ENCODE measurements around the gene PROZ.

Gene PROZ

GRCh38 chr13:113182046-113182445 lies 23.6 kb downstream of the PROZ start:
- no peak for DNase-seq

DNA sequence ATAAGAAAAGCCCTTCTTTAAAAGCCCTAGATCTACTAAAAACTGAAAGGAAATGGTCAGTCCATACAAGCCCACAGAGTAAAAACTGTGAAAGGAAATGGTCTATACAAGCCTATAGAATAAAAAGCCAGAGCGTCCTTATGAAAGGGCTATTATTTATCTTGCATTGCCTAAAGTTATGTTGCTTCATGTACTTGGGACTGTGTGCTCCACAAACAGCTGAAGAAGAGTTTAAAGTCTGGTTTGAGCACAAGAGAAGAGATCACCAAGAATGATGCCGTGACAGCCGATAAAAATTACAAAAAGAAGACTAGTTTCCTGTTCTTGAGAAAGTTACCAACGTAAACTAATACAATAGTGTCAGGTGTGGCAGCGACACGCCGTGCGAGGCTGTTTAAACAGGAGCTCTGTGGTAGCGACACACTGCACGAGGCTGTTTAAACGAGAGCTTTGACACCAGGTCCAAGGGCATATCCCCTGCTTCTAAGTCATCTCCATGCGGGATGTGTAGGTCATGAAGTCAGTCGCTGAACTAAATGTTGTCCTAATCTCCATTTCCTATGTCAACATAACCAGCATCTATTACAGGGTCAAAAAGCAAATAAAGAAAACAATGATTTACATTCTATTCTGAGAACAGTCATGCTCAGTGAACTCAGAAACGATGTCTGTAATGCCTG lies 25.1 kb downstream of the PROZ start:
- DNase-seq, result no peak

- no peak for DNase-seq
Measured at GRCh38 chr13:113184568-113185440, 26.4 kb downstream of the PROZ start.

DNA sequence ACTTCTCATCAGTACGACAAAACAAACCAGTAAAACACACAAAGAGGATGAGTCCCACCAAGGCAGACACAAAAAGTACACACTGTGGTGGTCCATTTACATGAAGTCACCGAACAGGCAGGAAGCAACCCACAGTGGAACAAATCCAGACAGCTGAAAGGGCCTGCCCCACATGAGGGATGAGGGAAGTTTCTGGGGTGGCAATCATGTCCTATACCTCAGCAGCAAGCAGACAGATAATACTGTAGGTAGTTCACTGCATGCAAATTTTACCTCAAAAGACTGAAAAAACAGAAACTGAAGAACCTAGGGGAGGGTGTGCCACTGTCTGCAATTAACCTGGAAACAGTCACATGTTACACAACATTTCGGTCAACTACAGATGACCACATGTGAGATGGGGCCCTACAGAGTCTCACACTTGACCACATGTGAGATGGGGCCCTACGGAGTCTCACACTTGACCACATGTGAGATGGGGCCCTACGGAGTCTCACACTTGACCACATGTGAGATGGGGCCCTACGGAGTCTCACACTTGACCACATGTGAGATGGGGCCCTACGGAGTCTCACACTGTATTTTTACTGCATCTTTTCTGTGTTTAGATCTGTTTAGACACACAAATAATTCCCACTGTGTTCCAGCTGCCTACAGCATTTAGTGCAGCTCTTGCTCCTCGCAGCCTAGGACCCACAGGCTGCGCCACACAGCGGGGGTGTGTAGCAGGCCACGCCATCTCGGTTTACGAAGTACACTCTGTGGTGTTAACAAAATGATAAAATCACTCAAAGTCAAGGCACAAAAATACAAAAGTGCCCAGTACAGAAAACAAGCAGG lies 27.8 kb downstream of the PROZ start:
- peak; percentile 31 for DNase-seq

DNA sequence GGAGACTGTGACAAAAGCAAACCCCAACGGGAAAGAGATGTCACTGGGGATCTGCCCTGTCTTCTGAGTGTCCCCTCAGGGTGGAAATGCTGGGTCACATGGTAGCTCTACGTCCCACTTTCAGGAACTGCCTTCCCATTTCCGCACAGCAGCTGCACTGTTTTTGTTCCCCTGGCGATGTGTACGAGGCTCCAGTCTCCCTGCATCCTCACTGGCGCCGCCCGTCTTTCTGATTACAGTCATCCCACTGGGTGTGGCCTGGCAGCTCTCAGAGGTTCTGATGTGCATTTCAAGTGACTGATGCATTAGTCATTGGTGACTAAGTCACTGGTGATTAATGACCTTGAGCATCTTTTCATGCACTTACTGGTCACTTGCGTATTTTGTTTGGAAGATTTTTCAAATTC lies 28.8 kb downstream of the PROZ start:
- DNase-seq, result peak; percentile 98

- no peak for DNase-seq
Measured at GRCh38 chr13:113187883-113188665, 29.6 kb downstream of the PROZ start.

GRCh38 chr13:113190181-113190580 lies 31.7 kb downstream of the PROZ start:
- no peak for DNase-seq

- no peak for DNase-seq
Measured at GRCh38 chr13:113192279-113192678, 33.8 kb downstream of the PROZ start.

GRCh38 chr13:113192902-113193301 lies 34.5 kb downstream of the PROZ start:
- DNase-seq, result peak; percentile 27

DNA sequence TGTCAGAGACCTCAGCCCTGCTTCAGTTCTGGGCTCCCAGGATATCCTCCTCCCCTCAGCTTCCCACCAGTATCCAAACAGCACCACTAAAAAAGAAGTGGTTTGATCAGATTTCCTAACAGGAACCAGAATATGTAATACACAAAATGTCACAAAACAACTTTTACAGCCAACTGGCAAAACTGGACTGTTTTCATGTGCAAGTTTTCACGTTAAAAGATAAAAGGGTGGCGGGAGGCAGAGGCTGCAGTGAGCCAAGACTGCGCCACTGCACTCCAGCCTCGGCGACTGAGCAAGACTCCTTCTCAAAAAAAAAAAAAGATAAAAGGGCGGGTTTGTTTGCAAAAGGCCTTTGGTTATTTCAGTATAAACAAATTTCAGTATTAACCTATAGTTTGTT lies 36.9 kb downstream of the PROZ start:
- DNase-seq, result no peak

DNA sequence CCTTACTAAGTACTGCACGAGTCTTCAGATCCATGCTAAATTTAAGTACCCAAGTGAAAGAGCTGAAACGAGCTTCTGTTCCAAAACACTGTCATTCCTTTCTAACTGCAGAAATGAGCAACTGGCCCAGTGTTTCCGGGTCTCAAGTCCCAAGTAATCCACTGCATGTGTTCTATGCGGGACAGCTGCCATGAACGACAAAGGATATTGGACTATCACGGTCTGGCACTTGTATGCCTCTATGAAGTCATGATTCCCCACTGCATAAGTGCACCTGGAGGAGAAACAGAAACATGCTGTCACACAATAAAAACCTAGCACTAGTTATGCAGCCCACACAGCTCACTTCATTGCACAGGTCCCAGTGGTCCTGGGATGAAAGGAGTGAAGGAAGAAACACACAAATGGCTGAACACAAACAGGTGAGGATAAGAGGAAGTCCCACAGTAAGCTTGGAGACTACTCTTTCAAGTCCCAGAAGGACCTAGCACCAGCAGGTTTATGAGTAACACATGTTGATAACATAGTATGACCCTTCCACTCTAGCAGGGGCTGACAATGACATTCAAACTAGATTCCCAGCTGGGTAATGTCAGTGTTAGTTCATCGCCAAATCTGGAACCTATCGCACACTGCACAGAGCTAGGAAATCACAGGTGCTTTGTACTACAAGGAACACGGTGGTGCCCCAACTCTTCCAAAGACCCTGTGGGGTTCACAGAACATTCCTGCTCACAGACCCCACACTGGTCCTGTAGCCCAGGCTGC lies 38.7 kb downstream of the PROZ start:
- DNase-seq, result no peak

- peak; percentile 31 for DNase-seq
Measured at GRCh38 chr13:113201815-113202214, 43.4 kb downstream of the PROZ start.

GRCh38 chr13:113202912-113203311 lies 44.5 kb downstream of the PROZ start:
- peak; percentile 45 for DNase-seq

DNA sequence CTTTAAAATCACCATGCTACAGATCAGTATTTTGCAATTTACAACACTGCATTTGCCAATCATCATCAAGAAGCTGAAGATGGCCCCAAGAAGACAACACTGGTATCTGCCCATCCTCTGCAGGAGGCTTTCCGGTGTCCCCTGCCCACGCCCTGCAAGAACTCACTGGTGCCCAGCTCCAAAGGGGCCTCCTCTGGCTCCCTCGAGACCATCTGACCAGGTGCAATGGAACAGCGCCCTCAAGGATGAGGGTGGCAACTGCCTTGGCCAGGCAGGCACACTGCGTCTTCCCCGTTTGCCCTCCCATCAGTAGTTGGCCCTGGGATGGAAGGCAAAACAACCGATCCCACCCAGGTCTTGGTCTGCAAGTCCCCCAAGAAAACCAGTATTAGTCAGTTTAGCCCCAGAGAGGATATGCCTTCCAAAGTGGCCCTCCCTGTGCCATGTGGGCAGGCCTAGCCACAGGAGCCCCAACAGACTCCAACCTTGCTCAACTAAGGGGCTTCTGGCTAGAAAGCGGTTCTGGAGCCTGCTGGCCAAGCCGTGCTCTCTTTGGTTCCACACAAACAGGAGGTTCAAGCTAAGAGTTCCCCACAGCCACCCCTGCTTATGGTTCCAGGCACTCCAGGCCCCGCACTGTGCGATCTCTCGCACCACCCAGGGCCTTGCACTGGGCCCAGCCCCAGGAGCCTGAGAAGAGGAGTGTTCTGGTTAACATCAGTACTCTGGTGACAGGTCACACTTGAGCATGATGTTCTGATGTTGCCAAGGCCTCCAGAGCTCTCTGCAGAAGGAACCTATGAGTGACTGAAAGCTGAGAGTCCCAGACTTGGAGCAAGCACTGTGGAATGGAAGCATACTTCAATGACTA lies 45.3 kb downstream of the PROZ start:
- DNase-seq, result no peak

- no peak for DNase-seq
Measured at GRCh38 chr13:113204378-113204734, 45.9 kb downstream of the PROZ start.

DNA sequence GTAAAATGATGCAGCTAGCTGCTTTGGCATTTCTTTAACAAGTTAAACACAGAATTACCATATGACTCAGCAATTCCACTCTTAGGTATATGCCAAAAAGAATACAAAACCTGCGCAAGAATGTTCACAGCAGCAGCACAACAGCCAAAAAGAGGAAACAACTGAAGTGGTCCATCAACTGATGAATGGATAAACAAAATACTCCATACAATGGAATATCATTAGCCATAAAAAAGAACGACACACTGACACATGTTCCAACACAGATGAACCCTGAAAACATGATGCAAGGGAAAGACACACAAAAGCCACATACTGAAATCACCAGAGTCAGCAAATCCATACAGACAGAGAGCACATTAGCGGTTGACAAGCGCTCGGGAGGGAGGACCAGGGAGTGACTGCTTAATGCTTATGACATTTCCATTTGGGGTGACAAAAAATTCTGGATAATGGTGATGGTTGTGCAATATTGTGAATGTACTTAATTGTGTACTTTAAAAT lies 47.0 kb downstream of the PROZ start:
- no peak for DNase-seq

DNA sequence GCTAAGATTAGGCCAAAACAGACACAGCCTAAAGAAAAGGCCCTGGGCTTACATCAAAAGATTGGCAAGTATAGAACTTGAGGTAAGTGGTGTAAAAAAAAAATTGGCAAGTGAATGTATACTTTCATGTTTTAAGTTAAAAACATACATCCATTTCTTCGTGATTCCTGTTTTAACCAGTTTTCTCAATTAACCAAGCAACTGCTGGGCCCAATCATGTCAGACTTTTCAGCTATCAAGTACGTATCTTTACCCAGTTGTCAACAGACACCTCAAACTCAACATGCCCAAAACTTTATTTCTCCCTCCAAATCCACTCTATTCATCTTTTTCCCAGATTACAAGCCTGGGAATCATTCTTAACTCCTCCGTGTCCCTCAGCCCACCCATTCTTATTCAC lies 49.0 kb downstream of the PROZ start:
- DNase-seq, result no peak

DNA sequence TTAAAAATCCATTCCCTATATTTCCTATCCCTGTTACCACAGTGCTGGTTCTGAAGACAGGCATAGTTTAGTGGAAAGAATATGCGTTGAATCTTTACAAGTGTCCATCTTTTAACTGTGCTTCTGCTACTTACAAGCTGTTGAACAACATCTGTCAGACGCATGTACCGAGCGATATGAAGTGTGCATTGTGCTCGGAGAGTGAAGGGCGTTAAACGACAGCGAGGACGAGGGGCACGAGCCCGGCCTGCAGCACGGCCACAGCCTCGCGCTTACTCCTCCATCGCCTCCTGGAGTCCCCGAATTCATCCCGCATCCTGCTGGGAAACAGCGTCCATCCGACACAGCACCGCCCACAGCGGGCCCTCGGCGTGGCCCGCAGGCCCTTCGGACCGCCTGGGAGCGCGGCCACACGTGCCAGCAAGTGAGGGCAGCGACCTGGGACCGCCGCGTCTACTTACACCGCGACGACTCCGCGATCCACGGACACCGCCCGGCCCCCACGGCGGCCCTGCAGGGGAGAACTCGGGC lies 49.5 kb downstream of the PROZ start:
- peak; percentile 44 for DNase-seq

GRCh38 chr13:113208421-113209335 lies 50.2 kb downstream of the PROZ start, which contains the start of gene PCID2:
TSS of gene PCID2 (minus strand) at chr13:113208669. CDS start at chr13:113208634, 35 bp downstream.
- peak; percentile 85 for DNase-seq

Data from inflammatory macrophage treated with lipopolysaccharide for 4 hours (primary cell).